ENCODE results near the gene RAPGEF2.

GRCh38 chr4:159396151-159396550, 293.3 kb downstream of the RAPGEF2 start:
- TF ChIP-seq, protein P1, sequence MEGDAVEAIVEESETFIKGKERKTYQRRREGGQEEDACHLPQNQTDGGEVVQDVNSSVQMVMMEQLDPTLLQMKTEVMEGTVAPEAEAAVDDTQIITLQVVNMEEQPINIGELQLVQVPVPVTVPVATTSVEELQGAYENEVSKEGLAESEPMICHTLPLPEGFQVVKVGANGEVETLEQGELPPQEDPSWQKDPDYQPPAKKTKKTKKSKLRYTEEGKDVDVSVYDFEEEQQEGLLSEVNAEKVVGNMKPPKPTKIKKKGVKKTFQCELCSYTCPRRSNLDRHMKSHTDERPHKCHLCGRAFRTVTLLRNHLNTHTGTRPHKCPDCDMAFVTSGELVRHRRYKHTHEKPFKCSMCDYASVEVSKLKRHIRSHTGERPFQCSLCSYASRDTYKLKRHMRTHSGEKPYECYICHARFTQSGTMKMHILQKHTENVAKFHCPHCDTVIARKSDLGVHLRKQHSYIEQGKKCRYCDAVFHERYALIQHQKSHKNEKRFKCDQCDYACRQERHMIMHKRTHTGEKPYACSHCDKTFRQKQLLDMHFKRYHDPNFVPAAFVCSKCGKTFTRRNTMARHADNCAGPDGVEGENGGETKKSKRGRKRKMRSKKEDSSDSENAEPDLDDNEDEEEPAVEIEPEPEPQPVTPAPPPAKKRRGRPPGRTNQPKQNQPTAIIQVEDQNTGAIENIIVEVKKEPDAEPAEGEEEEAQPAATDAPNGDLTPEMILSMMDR (conservative IDR thresholded peaks at IDR 0.05): no peak
- TF ChIP-seq ZFX (IDR thresholded peaks at IDR 0.05): no peak
